ENCODE data around the gene RAB22A. TPM values are rescaled to one million over a fixed set of nuclear protein-coding genes. Genes with fewer than 3 reads are reported as not detected.

RAB22A gene
- total RNA-seq, 1 donor from 2014 or later = 17.9 TPM

DNA sequence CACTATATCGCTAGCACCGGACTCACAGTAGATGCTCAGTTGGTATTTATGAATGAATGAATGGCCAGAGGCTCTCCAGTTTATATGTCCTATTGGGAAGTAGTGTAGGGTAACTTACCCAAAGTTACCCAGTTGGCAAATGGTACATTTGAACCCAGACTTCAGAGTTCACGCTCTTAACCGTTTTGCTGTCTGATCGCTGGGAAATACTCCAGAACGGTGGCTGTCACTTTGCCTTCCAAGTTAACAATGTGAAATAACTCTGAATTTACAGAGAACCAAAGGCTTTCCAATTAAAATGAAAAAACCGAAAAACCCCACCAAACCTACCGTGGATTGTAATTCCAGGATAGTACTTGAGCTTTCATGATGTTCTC lies 81.1 kb downstream of the RAB22A start:
- TF ChIP-seq, protein P1, sequence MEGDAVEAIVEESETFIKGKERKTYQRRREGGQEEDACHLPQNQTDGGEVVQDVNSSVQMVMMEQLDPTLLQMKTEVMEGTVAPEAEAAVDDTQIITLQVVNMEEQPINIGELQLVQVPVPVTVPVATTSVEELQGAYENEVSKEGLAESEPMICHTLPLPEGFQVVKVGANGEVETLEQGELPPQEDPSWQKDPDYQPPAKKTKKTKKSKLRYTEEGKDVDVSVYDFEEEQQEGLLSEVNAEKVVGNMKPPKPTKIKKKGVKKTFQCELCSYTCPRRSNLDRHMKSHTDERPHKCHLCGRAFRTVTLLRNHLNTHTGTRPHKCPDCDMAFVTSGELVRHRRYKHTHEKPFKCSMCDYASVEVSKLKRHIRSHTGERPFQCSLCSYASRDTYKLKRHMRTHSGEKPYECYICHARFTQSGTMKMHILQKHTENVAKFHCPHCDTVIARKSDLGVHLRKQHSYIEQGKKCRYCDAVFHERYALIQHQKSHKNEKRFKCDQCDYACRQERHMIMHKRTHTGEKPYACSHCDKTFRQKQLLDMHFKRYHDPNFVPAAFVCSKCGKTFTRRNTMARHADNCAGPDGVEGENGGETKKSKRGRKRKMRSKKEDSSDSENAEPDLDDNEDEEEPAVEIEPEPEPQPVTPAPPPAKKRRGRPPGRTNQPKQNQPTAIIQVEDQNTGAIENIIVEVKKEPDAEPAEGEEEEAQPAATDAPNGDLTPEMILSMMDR (IDR thresholded peaks at IDR 0.05; ENCODE audit: unreplicated experiment) = no peak
- H3K27ac Mint-ChIP-seq = peak overlapping the region; percentile 98

DNA sequence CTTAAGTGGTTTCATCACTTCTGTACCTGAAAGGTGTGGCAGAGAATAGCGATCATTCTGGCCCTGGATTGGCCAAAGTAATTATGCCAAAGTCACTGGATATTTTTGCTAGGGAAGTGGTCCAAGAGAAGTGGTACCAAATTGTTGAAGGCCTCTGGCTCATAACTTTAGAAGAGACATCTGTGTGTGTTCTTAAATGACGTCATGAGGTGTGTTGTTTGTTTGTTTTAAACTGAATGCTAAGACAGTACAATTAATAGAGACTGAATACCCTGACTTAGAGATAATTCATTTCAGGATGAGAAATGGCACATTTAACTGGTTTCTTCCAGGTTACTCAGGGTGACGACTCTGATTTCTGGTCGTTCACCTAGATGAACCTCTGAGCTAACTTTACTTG lies 82.8 kb downstream of the RAB22A start:
- peaks cover 9% of the 10 kb centered on the region for H3K36me3 Mint-ChIP-seq (ENCODE audit: insufficient read depth)

More for the DNA sequence above, 81.1 kb downstream of the RAB22A start:
- H3K4me3 Mint-ChIP-seq (ENCODE audit: low read depth) = peak overlapping the region; percentile 88
- no peaks in the 10 kb centered on the region for H3K9me3 Mint-ChIP-seq (ENCODE audit: low read depth)
- peaks cover 9% of the 10 kb centered on the region for H3K36me3 Mint-ChIP-seq (ENCODE audit: insufficient read depth)
- DNase-seq (ENCODE audit: low spot score, unreplicated experiment) = no peak
- no peaks in the 10 kb centered on the region for H3K27me3 Mint-ChIP-seq
- H3K4me1 Mint-ChIP-seq (ENCODE audit: low read depth) = peaks cover 18% of the 10 kb centered on the region

DNA sequence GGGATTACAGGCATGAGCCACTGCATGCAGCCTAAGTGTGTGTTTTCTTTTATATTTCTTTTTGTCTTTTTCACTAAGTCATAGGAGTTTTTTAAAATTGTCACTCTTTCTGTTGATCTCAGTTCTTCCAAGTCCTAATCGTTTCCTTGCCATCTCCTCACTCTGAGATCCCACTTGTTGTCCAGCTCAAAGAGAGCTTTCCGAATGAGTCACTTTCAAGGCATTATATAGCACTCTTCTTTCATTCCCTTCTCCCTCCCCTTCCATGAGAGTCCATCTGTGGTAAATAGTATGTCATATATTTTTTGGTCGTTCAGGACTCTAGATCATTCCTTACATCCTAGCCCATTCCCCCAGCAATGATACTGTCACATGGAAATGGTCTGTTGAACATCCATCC lies 83.8 kb downstream of the RAB22A start:
- Mint-ChIP-seq H3K27ac (peak overlapping the region; percentile 19), H3K9me3 (ENCODE audit: low read depth) (no peaks in the 10 kb centered on the region), H3K27me3 (no peaks in the 10 kb centered on the region), H3K36me3 (ENCODE audit: insufficient read depth) (peaks cover 11% of the 10 kb centered on the region), H3K4me1 (ENCODE audit: low read depth) (peaks cover 23% of the 10 kb centered on the region), H3K4me3 (ENCODE audit: low read depth) (no peak overlapping the region)
- no peak for DNase-seq (ENCODE audit: low spot score, unreplicated experiment)
- TF ChIP-seq, protein P1 (IDR thresholded peaks at IDR 0.05; ENCODE audit: unreplicated experiment) = no peak

More for the DNA sequence above, 82.8 kb downstream of the RAB22A start:
- TF ChIP-seq, protein P1 (IDR thresholded peaks at IDR 0.05; ENCODE audit: unreplicated experiment) = no peak
- peak overlapping the region; percentile 9 for H3K27ac Mint-ChIP-seq
- DNase-seq (ENCODE audit: low spot score, unreplicated experiment) = no peak
- no peaks in the 10 kb centered on the region for H3K9me3 Mint-ChIP-seq (ENCODE audit: low read depth)
- H3K27me3 Mint-ChIP-seq = no peaks in the 10 kb centered on the region
- H3K4me1 Mint-ChIP-seq (ENCODE audit: low read depth) = peaks cover 23% of the 10 kb centered on the region
- H3K4me3 Mint-ChIP-seq (ENCODE audit: low read depth) = no peak overlapping the region

DNA sequence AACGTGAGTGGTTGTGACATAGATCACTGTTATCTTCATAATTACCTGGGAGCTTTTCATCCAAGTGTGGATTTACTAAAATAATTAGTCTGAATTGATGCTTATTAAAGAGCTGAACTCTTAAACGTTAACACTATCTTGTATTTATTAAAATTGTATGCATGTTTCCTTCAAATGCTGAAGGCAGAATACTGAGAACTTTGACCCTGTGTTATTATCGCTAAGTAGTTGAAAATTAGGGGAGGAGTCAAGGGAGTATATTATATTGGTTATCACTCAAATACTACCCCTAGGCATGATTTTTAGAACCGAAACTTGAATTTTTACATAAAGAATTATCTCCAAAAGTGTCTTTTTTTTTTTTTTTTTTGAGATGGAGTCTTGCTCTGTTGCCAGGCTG lies 85.3 kb downstream of the RAB22A start:
- Mint-ChIP-seq H3K4me1 (ENCODE audit: low read depth) (peaks cover 21% of the 10 kb centered on the region), H3K36me3 (ENCODE audit: insufficient read depth) (peaks cover 12% of the 10 kb centered on the region), H3K27ac (no peak overlapping the region), H3K27me3 (no peaks in the 10 kb centered on the region), H3K4me3 (ENCODE audit: low read depth) (no peak overlapping the region), H3K9me3 (ENCODE audit: low read depth) (no peaks in the 10 kb centered on the region)
- no peak for DNase-seq (ENCODE audit: low spot score, unreplicated experiment)
- TF ChIP-seq, protein P1 (IDR thresholded peaks at IDR 0.05; ENCODE audit: unreplicated experiment) = no peak

DNA sequence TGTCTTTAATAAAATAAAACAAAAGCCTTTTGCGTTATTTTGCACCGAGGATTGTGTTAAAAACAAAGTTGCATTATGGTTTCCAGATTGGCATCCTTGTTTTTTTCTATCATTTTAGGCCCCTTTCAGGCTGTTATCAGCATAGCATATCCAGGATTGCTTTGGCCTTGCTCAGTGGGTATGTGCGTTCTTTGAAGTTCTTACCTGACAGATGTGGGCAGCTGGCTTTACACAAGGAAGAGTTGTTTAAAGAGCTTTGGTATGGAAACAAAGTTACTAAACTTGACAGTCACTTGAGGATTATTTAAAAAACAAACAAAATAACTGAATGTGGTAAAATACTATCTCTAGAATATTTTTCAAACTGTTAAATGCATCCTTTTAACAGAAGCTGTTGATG lies 86.1 kb downstream of the RAB22A start:
- H3K9me3 Mint-ChIP-seq (ENCODE audit: low read depth) = no peaks in the 10 kb centered on the region
- H3K27me3 Mint-ChIP-seq = no peaks in the 10 kb centered on the region
- H3K4me3 Mint-ChIP-seq (ENCODE audit: low read depth) = no peak overlapping the region
- no peak for DNase-seq (ENCODE audit: low spot score, unreplicated experiment)
- peaks cover 9% of the 10 kb centered on the region for H3K36me3 Mint-ChIP-seq (ENCODE audit: insufficient read depth)
- no peak overlapping the region for H3K27ac Mint-ChIP-seq
- peaks cover 16% of the 10 kb centered on the region for H3K4me1 Mint-ChIP-seq (ENCODE audit: low read depth)
- TF ChIP-seq, protein P1 (IDR thresholded peaks at IDR 0.05; ENCODE audit: unreplicated experiment) = no peak
